ENCODE results near the gene FADS6.

- TF ChIP-seq POLR2A (IDR thresholded peaks at IDR 0.05) (no peak), CTCF (IDR thresholded peaks at IDR 0.05) (no peak), EP300 (IDR thresholded peaks at IDR 0.05) (no peak)
These were observed 61.8 kb downstream of the FADS6 start for GRCh38 chr17:74831444-74832146.

Data from ovary (tissue), 3 donors.